LNCaP clone FGC (cell line): Measurements from ENCODE around the gene SFI1.

Experiments
- DNase-seq: peaks from one replicate; pipeline ENCODE4 v3.0.0-alpha.2; 2011; ENCODE audit warnings: low read depth
- H3K4me3 ChIP-seq: 2 replicates; pipeline ENCODE4 v1.5.1; 2011; ENCODE audit warnings: mild to moderate bottlenecking, low read depth, low read length, control low read depth
- TF ChIP-seq, protein P1 (sequence below): IDR thresholded peaks from 2 replicates; pipeline ENCODE4 v1.5.1; 2012; ENCODE audit warnings: mild to moderate bottlenecking; ENCODE audit not compliant: control insufficient read depth, insufficient read depth; ENCODE audit errors: extremely low read depth

Gene SFI1

DNA sequence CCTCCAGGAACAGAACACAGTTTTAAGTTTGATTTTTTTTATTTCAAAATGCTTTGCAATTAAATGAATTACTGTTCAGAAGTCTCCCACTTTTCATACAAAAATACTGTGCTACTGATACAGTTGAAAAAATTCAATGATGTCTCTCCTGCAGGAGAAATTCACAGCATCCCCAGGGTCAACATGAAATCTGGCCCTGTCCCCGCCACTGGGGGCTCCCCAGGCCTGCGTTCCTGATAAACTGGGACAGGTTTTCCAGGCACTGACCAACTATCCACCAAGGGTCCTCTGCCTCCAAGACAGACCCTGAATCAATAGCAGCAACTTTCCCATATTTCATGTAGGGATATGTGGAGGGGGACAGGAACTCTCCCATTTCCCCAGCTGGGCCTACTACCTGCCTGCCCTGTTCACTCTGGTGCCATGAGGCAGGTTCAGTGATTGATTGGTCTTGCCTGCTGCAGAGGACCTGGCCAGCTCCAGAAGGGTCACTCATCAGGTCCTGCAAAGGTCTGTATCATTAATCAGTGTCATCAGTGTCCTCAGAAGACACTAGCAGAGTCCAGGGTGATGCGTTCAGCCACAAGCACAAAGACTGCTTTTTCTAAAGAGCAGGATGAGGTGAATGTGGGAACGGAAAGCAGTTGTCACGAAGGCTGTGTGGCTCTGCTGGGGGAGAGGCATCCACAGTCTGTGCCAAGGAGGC lies 122.3 kb downstream of the SFI1 start:
- H3K4me3 ChIP-seq = no peak overlapping the region
- TF ChIP-seq, protein P1, sequence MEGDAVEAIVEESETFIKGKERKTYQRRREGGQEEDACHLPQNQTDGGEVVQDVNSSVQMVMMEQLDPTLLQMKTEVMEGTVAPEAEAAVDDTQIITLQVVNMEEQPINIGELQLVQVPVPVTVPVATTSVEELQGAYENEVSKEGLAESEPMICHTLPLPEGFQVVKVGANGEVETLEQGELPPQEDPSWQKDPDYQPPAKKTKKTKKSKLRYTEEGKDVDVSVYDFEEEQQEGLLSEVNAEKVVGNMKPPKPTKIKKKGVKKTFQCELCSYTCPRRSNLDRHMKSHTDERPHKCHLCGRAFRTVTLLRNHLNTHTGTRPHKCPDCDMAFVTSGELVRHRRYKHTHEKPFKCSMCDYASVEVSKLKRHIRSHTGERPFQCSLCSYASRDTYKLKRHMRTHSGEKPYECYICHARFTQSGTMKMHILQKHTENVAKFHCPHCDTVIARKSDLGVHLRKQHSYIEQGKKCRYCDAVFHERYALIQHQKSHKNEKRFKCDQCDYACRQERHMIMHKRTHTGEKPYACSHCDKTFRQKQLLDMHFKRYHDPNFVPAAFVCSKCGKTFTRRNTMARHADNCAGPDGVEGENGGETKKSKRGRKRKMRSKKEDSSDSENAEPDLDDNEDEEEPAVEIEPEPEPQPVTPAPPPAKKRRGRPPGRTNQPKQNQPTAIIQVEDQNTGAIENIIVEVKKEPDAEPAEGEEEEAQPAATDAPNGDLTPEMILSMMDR = no peak
- no peak for DNase-seq

DNA sequence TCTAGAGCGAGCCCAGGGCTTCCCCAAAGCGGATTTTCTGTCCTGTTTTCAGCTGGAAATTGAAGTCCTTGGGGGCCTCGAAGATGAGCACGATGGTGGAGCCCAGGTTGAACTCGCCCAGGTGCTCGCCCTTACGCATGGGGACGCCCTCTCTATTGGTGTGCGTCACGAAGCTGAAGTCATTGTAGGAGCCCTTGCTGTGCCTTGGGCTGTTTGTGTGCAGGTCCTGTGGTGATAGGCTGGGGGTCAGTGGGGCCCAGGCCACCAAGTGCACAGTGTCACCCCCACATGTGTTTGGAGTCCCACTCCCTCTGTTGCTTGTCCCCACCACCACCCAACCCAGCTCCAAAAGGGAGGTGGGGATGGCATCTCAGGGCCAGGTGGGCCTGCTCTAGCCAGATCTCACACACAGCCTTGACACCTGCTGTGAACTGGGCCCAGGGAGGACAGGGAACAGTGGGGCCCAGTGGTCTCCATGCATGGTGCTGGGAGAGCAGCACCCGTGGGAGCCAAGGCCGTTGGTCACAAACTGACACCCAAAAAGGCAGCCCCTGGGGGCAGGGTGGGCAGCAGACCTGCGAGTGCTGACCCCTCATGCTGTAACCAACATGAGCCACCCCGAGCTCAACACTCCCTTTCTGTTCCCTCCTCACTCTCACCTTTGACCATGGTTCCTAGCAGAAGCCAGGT lies 123.4 kb downstream of the SFI1 start:
- no peak overlapping the region for H3K4me3 ChIP-seq
- no peak for DNase-seq
- TF ChIP-seq, protein P1 = no peak

DNA sequence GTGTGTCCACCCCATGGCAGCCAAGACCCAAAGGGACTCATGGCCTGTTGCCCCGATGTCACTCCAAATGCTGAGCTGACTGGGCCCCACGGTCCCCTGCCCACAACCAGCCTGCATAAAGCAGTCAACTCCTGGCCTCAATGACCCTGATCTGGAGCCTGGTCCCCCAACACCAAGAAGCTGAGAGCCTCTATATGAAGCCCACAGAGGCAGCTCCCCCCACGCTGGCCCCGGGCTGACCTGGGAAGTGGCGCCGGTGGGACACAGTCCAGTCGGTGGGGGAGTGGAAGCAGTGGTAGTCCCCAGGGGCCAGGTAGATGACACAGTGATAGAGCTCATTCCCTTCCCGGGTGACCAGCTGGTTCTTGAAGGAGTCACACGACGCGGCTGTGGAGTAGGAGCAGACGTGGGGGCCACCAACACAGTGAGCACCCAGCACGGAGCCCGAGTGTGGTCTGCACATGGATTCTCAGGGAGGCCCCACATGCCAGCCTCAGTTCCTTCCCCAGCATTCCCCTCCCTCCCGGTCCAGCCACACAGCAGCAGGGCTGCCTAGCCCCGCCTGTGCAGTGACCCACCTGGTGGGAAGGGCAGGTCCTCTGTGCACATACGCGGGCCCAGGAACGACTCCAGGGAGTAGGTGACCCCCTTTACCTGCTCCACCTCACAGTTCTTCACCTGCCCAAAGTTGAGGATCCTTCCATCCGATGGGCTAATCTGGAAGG lies 124.6 kb downstream of the SFI1 start:
- no peak overlapping the region for H3K4me3 ChIP-seq
- DNase-seq = no peak
- TF ChIP-seq, protein P1 = no peak

DNA sequence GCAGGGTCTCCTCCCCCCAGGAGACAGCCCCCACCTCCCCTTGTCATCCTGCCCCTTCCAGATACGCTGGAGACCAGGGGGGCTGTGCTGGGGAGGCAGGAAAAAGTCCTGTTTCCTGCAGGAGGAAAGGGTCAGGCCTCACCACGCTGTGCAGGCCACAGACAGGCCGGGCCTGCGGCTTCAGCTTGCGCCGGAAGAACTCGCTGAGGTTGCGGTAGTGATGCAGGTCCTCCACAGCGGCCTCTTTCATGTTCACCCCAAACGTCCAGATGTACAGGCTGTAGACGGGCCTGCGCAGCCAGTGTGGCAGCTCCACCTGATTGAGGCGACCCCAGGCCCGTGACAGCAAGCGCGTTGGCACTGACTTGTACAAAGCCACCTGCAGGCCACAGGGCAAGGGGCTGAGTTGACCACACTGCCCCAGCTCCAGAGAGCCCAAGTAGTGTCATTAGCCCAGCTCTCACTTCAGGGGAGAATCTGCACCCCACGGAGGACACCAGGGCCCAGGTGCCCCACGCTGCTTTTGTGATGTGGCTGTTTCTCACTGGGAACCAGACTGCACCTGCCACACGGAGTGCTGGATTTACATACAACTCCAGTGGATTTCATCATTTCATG lies 125.3 kb downstream of the SFI1 start:
- TF ChIP-seq, protein P1 = no peak
- no peak overlapping the region for H3K4me3 ChIP-seq
- no peak for DNase-seq

DNA sequence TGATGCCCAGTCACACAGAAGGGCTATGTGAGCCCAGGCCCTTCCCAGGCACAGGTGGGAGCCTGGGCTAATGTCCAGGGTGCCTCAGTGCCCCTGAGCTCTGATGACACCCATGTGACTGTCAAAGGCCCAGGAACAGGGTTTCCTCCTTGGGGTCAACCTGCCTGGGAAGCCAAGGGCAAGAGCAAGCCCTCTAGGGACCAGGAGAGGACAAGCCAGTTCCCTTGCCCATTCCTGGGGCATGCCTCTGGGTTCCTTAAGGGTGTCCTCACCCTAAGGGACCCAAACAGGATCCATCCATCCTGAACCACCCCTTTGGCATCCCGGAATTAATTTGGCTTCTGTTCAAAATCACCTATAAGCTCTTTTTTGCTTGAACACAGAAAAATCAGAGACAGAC lies 126.6 kb downstream of the SFI1 start:
- no peak for DNase-seq
- TF ChIP-seq, protein P1 = no peak
- H3K4me3 ChIP-seq = no peak overlapping the region

DNA sequence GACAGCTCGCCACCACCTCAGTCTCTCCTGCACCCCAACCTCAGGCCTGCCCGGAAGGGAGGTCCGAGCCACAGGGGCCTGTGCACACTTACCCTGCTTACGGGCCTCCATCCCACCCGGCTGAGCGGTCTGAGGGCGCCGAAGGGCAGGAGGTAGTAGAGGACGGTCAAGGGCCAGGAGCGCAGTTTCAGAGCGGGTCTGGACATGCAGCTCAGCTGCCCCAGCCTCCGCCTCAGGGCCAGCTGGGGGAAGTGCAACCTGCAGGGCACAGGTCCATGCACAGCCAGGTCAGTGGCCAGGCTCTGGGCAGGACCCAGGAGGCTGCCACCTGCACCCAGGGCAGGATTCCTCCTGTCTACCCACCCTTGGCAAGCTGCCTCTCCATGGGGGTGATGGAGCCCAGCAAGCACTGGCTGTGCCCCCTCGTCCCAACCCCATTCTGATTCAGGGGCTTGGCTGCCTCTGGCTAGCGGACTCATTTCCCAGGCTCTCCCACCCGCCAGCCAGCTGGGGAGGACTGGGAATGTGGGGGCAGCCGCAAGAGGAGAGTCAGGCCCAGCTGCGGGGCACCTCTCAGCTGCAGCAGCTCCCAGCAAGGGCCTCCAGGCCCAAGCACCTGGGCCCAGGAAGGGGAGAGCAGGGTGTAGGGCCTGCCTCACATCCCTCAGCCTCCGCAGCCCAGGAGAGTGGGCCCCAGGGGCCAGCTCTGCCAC lies 127.4 kb downstream of the SFI1 start:
- TF ChIP-seq, protein P1 = no peak
- no peak for DNase-seq
- no peak overlapping the region for H3K4me3 ChIP-seq
